ENCODE measurements around the gene EXOC4. TPM values are rescaled to one million over a fixed set of nuclear protein-coding genes. Genes with fewer than 3 reads are reported as not detected.

Gene EXOC4
- total and polyA plus RNA-seq, 2 of the 13 experiments (the other 11 are each of a cell fraction or from before 2014, with no cell fraction given), result 22.5 to 39.0 TPM

GRCh38 chr7:133976140-133976539, 723.3 kb downstream of the EXOC4 start:
- H3K27ac ChIP-seq (ENCODE audit: extremely low read length, insufficient read depth, low read length), result no peak overlapping the region
- TF ChIP-seq ZFP1 (CRISPR knock-in tag; IDR thresholded peaks at IDR 0.05) (no peak), KAT8 (CRISPR knock-in tag; IDR thresholded peaks at IDR 0.05) (no peak), ZNF616 (CRISPR knock-in tag; IDR thresholded peaks at IDR 0.05; ENCODE audit: low read depth) (no peak), ZNF563 (CRISPR knock-in tag; IDR thresholded peaks at IDR 0.05) (no peak), HOXA7 (CRISPR knock-in tag; IDR thresholded peaks at IDR 0.05) (no peak), REST (IDR thresholded peaks at IDR 0.05; ENCODE audit: borderline replicate concordance in 1 of 2, low read depth in 1 of 2, low read length in 2 of 2) (no peak), IRF1 (CRISPR knock-in tag; IDR thresholded peaks at IDR 0.05; ENCODE audit: low read depth) (no peak), KDM1A (CRISPR knock-in tag; IDR thresholded peaks at IDR 0.05) (no peak), HES4 (CRISPR knock-in tag; IDR thresholded peaks at IDR 0.05; ENCODE audit: borderline replicate concordance) (no peak), DPF2 (CRISPR knock-in tag; IDR thresholded peaks at IDR 0.05; ENCODE audit: borderline replicate concordance, low read depth) (no peak), ZNF713 (CRISPR knock-in tag; IDR thresholded peaks at IDR 0.05) (no peak), ARID2 (CRISPR knock-in tag; IDR thresholded peaks at IDR 0.05; ENCODE audit: borderline replicate concordance) (no peak), ZNF503 (CRISPR knock-in tag; IDR thresholded peaks at IDR 0.05) (no peak), ADNP (CRISPR knock-in tag; IDR thresholded peaks at IDR 0.05) (no peak), SRSF9 (IDR thresholded peaks at IDR 0.05; ENCODE audit: borderline replicate concordance, insufficient read depth, low read depth, low read length, poor library complexity, severe bottlenecking) (no peak), ZNF367 (CRISPR knock-in tag; IDR thresholded peaks at IDR 0.05; ENCODE audit: borderline replicate concordance) (no peak)
- intact Hi-C loops (cut with micrococcal nuclease; ENCODE audit: unreplicated experiment) (no loop called here), in situ Hi-C loops (cut with HindIII; ENCODE audit: extremely low pct_ligation_motif_present, low pct_unique_long_range_greater_than_20kb) (no loop called here)
- no peaks in the 10 kb centered on the region for H4K20me1 ChIP-seq (ENCODE audit: insufficient read depth, low read length)
- ATAC-seq (no peak), DNase-seq (ENCODE audit: low spot score) (no peak), FAIRE-seq (no peak)
- H3K36me3 ChIP-seq (replicated peaks in 1 of 2; ENCODE audit: control insufficient read depth in 1 of 2, insufficient read depth in 2 of 2, low read length in 2 of 2), result no peaks in the 10 kb centered on the region
- ChIA-PET POLR2A (no interaction called here), CTCF (ENCODE audit: low intra/inter-chr PET ratio, low total read pairs) (no interaction called here)
- no peaks in the 10 kb centered on the region for H3K79me2 ChIP-seq (ENCODE audit: insufficient read depth, low read length)
- H3K4me3 ChIP-seq (replicated peaks in 1 of 3; ENCODE audit: insufficient read depth in 1 of 3, low read depth in 2 of 3, low read length in 3 of 3), result no peak overlapping the region
- H3K4me2 ChIP-seq (ENCODE audit: low read depth, low read length), result no peak overlapping the region
- H3K9me3 ChIP-seq (ENCODE audit: low read length), result no peaks in the 10 kb centered on the region
- no peaks in the 10 kb centered on the region for H3K4me1 ChIP-seq (ENCODE audit: insufficient read depth, low read length)
- no peak overlapping the region for H2AFZ ChIP-seq (ENCODE audit: low read length)
- no peaks in the 10 kb centered on the region for H3K27me3 ChIP-seq (ENCODE audit: control insufficient read depth in 1 of 2, insufficient read depth in 2 of 2, low read length in 2 of 2)
- H3K9ac ChIP-seq (ENCODE audit: insufficient read depth, low read depth, low read length), result no peak overlapping the region
- BruUV-seq (replicated peaks), result no TSS peak
- 100% methylated on average over 1 of the region's 1 CpG for WGBS (ENCODE audit: low lambda C conversion rate)

Data from HepG2 (cell line).